Activated naive CD4-positive, alpha-beta T cell treated with anti-CD3 and anti-CD28 coated beads for 36 hours (primary cell): Measurements from ENCODE around the gene LRRC66. TPM values are rescaled to one million over a fixed set of nuclear protein-coding genes. Genes with fewer than 3 reads are reported as not detected.

Experiments used
- CTCF ChIA-PET: fragments of 350-600 bp; sonication (Branson Sonifier 250); formaldehyde crosslinking; loops from one replicate; lab custom pipeline; 2021; ENCODE audit warnings: antibody characterized with exemption; lab: Charles Lee
- DNase-seq: peaks from one replicate; pipeline ENCODE4 v3.0.0-alpha.2; 2020
- H3K27ac Mint-ChIP-seq: one replicate; pipeline ENCODE4 v1.8.0; 2021; ENCODE audit warnings: mild to moderate bottlenecking, mixed read lengths
- H3K27me3 Mint-ChIP-seq: one replicate; pipeline ENCODE4 v1.8.0; 2021; ENCODE audit warnings: low read depth, mixed read lengths
- H3K36me3 Mint-ChIP-seq: one replicate; pipeline ENCODE4 v1.8.0; 2021; ENCODE audit warnings: low read depth, mixed read lengths
- H3K4me1 Mint-ChIP-seq: one replicate; pipeline ENCODE4 v1.8.0; 2021; ENCODE audit warnings: low read depth, mixed read lengths
- H3K4me3 Mint-ChIP-seq: one replicate; pipeline ENCODE4 v1.8.0; 2021; ENCODE audit warnings: mild to moderate bottlenecking, moderate library complexity, mixed read lengths
- H3K9me3 Mint-ChIP-seq: one replicate; pipeline ENCODE4 v1.8.0; 2021; ENCODE audit warnings: mixed read lengths
- intact Hi-C: fragments of 100-400 bp; cut with micrococcal nuclease; formaldehyde crosslinking; loops from one replicate; pipeline ENCODE4 v1.15.1; 2023
- total RNA-seq, 2 experiments: library from RNA; stranded (reverse); gene quantifications; one replicate each; pipeline ENCODE4 v1.2.3, GENCODE V29; 2021

Gene LRRC66, protein sequence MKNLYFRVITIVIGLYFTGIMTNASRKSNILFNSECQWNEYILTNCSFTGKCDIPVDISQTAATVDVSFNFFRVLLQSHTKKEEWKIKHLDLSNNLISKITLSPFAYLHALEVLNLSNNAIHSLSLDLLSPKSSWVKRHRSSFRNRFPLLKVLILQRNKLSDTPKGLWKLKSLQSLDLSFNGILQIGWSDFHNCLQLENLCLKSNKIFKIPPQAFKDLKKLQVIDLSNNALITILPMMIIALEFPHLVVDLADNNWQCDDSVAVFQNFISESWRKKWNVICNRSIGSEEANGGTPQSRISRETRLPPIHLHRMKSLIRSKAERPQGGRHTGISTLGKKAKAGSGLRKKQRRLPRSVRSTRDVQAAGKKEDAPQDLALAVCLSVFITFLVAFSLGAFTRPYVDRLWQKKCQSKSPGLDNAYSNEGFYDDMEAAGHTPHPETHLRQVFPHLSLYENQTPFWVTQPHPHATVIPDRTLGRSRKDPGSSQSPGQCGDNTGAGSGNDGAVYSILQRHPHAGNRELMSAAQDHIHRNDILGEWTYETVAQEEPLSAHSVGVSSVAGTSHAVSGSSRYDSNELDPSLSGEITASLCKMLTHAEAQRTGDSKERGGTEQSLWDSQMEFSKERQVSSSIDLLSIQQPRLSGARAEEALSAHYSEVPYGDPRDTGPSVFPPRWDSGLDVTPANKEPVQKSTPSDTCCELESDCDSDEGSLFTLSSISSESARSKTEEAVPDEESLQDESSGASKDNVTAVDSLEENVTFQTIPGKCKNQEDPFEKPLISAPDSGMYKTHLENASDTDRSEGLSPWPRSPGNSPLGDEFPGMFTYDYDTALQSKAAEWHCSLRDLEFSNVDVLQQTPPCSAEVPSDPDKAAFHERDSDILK
- not detected for total RNA-seq

DNA sequence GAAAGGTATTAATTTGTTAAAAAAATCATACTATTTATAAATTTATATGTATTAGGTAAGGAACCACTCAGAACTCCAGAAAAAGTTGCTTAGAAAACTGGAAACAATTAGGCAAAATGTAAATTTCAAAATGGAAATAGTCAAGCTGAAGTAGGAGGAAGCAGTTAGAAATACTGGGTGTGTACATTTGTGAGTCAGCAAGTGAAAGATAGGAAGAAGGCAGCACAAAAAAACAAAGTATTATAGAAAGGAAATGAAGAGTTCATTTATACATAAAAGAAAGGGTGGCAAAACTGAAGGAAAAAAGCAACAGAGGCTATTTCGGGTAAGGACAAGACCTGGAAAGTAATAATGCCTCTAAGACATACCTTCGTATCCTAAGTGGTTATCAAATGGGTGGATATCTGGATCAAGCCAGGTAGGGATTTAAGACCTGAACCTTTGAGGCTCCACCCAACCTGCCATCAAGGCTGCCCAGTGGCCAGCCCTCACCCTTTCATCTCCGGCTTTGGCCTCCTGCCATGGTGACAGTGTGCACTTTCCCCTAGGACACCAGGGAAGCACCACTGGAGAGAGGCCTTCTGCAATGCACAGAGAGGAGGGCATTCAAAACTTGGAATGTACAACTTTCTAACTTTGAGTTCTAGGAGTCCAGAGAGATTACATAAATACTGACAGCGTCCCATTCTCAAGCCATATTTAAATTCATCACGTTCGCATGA lies at the start of gene LRRC66:
Gene LRRC66 (minus strand): TSS at position 428 of the 722 bp plus-strand sequence. CDS start 2,750 bp downstream, outside the sequence.
- no peak for DNase-seq
- CTCF ChIA-PET = interaction anchor here (0.6 kb wide), 1 partner anchor 103 kb away, joined by 3 read pairs; no protein-coding TSS in a partner anchor
- Mint-ChIP-seq H3K27me3 (no peaks in the 10 kb centered on the region), H3K4me3 (no peak within 1 kb of the TSS), H3K36me3 (peaks cover 3% of the 10 kb centered on the region), H3K27ac (no peak within 1 kb of the TSS), H3K9me3 (no peaks in the 10 kb centered on the region), H3K4me1 (no peaks in the 10 kb centered on the region)
- intact Hi-C loops = no loop called here

DNA sequence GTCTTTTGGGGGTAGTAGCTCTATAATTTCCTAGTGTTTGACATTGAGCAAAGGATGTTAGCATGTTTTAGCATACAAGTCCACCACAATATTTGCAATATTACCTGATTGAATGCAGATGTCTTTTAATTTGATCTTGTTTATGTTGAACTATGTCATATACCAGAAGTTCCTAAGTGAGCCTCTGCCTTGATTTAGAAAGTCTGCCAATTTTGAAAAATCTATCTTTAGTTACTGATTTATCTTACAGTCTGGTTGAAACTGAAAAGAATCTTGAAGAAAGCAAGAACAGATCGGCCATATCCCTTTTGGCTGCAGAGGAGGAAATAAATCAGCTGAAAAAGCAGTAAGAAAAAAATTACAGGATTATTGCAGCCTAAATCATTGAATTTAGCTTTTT lies 49.4 kb upstream of the LRRC66 start:
- H3K36me3 Mint-ChIP-seq = no peaks in the 10 kb centered on the region
- H3K27ac Mint-ChIP-seq = no peak overlapping the region
- H3K27me3 Mint-ChIP-seq = peaks cover 49% of the 10 kb centered on the region
- DNase-seq = no peak
- H3K4me1 Mint-ChIP-seq = no peaks in the 10 kb centered on the region
- H3K4me3 Mint-ChIP-seq = no peak overlapping the region
- no peaks in the 10 kb centered on the region for H3K9me3 Mint-ChIP-seq
- intact Hi-C loops = no loop called here
- CTCF ChIA-PET = no interaction called here

- intact Hi-C loops = no loop called here
- Mint-ChIP-seq H3K9me3 (no peaks in the 10 kb centered on the region), H3K27me3 (peaks cover 15% of the 10 kb centered on the region), H3K27ac (no peak overlapping the region), H3K4me3 (no peak overlapping the region), H3K4me1 (no peaks in the 10 kb centered on the region), H3K36me3 (no peaks in the 10 kb centered on the region)
- no peak for DNase-seq
- CTCF ChIA-PET = no interaction called here
Observed at GRCh38 chr4:52059372-52059771, 39.2 kb upstream of the LRRC66 start.

DNA sequence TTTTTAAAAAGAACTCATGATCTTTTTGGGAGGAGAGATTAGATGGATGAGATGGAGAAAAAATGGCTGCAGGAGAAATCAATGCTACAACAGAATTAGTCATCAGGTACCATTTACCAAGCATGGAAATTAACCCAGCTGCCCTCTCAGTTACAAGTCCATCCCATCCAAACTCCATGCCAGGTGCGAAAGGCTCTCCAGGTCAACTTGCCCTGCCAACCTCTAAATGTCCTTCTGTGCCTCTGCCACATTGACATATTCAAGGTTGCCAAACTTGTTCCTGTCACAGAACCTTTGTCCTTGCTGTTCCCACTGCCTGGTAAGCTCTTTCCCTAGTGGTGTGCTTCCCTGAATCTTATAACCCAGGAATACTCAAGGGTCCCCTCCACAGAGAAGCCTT lies 38.1 kb upstream of the LRRC66 start:
- H3K4me1 Mint-ChIP-seq = no peaks in the 10 kb centered on the region
- H3K9me3 Mint-ChIP-seq = no peaks in the 10 kb centered on the region
- DNase-seq = no peak
- H3K27ac Mint-ChIP-seq = no peak overlapping the region
- intact Hi-C loops = no loop called here
- no peaks in the 10 kb centered on the region for H3K36me3 Mint-ChIP-seq
- CTCF ChIA-PET = no interaction called here
- peaks cover 26% of the 10 kb centered on the region for H3K27me3 Mint-ChIP-seq
- no peak overlapping the region for H3K4me3 Mint-ChIP-seq

- CTCF ChIA-PET = no interaction called here
- intact Hi-C loops = no loop called here
- H3K36me3 Mint-ChIP-seq = no peaks in the 10 kb centered on the region
Observed at GRCh38 chr4:52057196-52057595, 37.0 kb upstream of the LRRC66 start.

DNA sequence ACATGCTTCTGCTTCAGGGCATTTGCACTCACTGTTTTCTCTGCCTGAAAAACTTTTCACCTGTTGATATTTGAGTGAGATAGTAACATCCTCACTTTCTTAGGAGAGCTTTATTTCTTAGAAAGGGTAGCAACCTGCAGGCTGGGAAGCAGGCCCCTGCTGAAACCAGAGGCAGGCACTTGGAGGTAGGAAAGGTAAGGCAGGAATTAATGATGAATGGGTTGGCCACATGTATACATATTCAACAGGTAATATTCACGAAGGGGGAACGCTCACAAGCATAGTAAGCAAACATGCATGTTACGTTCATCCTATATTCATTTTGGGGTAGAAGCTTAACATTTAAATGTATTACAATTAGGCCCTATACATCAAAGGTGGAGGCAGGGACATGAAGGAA lies 34.1 kb upstream of the LRRC66 start:
- Mint-ChIP-seq H3K27me3 (peaks cover 53% of the 10 kb centered on the region), H3K9me3 (no peaks in the 10 kb centered on the region), H3K36me3 (no peaks in the 10 kb centered on the region), H3K27ac (no peak overlapping the region), H3K4me3 (no peak overlapping the region), H3K4me1 (peaks cover 15% of the 10 kb centered on the region)
- DNase-seq = no peak
- intact Hi-C loops = no loop called here
- CTCF ChIA-PET = interaction anchor here (0.7 kb wide), 1 partner anchor 18 kb away, joined by 3 read pairs; no protein-coding TSS in a partner anchor

More at GRCh38 chr4:52057196-52057595, 37.0 kb upstream of the LRRC66 start:
- H3K4me3 Mint-ChIP-seq = no peak overlapping the region
- DNase-seq = no peak
- peaks cover 5% of the 10 kb centered on the region for H3K4me1 Mint-ChIP-seq
- H3K27ac Mint-ChIP-seq = no peak overlapping the region
- H3K9me3 Mint-ChIP-seq = no peaks in the 10 kb centered on the region
- peaks cover 37% of the 10 kb centered on the region for H3K27me3 Mint-ChIP-seq

DNA sequence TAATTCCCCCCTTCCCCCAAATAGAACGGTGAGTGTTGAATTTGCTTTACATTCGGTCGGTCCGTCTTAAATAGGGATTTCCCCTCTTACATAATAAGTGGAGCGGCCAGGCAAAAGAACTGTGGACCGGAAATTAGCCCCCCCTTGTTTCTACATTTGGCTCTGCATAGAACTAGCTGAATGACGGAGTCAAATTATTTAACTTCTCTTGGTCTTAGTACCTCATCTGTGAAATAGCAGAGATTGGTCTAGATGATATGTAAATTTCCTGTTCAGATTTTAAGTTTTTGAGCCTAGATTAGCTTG lies 32.3 kb upstream of the LRRC66 start:
- Mint-ChIP-seq H3K36me3 (no peaks in the 10 kb centered on the region), H3K9me3 (no peaks in the 10 kb centered on the region), H3K27ac (no peak overlapping the region), H3K4me3 (peak overlapping the region; percentile 32), H3K4me1 (peaks cover 15% of the 10 kb centered on the region), H3K27me3 (peaks cover 64% of the 10 kb centered on the region)
- no peak for DNase-seq
- intact Hi-C loops = no loop called here
- CTCF ChIA-PET = interaction anchor here (0.7 kb wide), 1 partner anchor 1023 kb away, joined by 4 read pairs; no protein-coding TSS in a partner anchor

DNA sequence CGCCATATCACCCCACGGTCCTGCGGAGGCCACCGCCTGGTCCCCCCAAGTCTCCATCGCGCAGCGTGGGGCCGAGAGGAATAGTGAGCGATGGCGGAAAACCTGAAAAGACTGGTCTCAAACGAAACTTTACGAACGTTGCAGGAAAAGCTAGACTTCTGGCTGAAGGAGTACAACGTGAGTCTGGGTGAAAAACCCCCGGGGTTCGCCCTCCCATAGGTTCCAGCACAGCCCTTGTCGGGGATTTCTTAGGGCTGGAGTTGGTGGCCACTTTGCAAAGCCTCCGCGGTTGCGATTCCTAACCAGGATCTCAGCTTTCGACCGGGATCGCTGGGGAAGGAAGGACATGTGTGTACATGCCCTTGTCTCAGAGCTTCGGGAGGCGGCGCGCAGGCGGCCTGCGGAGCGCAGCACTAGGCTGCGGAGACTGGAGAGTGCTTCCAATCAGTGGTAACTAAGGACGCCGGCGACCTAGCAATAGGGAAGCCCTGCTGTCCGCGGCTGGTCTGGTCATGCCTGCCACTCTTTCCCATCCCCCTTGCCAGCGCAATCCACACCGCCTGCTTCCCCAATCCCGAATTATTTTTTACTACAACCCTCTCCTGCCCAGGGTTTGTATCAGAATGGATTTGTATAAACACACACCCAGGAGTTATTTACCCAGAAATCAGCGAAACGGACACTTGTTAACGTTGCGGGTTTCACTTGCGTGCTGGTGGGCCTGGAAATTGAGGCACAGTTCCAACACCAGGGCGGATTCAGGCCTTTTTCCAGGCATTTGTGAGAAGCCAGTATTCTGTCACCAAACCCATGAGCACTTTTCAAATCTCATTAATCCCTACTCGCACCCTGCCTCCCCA lies 31.7 kb upstream of the LRRC66 start:
- DNase-seq = peak; percentile 16
- CTCF ChIA-PET = interaction anchor here (0.7 kb wide), 1 partner anchor 1023 kb away, joined by 4 read pairs; no protein-coding TSS in a partner anchor
- Mint-ChIP-seq H3K9me3 (no peaks in the 10 kb centered on the region), H3K27me3 (peaks cover 68% of the 10 kb centered on the region), H3K4me1 (peaks cover 15% of the 10 kb centered on the region), H3K27ac (no peak overlapping the region), H3K4me3 (peak overlapping the region; percentile 61), H3K36me3 (no peaks in the 10 kb centered on the region)
- intact Hi-C loops = no loop called here

- peaks cover 70% of the 10 kb centered on the region for H3K27me3 Mint-ChIP-seq
- peaks cover 15% of the 10 kb centered on the region for H3K4me1 Mint-ChIP-seq
- H3K4me3 Mint-ChIP-seq = peak within 1 kb of the TSS; percentile 61
- no peaks in the 10 kb centered on the region for H3K9me3 Mint-ChIP-seq
- DNase-seq = peak; percentile 4
- CTCF ChIA-PET = interaction anchor here (0.7 kb wide), 1 partner anchor 21 kb away, joined by 3 read pairs; no protein-coding TSS in a partner anchor
- intact Hi-C loops = no loop called here
- no peak within 1 kb of the TSS for H3K27ac Mint-ChIP-seq
- H3K36me3 Mint-ChIP-seq = no peaks in the 10 kb centered on the region
Observed at GRCh38 chr4:52051213-52051614, 31.1 kb upstream of the LRRC66 start, which contains the start of gene SPATA18. Gene SPATA18, plus strand, starts transcription at chr4:52051304. Its CDS starts 401 bp downstream, at chr4:52051705.

GRCh38 chr4:52049266-52049665 lies 29.1 kb upstream of the LRRC66 start:
- H3K4me1 Mint-ChIP-seq = peaks cover 15% of the 10 kb centered on the region
- no peak overlapping the region for H3K4me3 Mint-ChIP-seq
- no peaks in the 10 kb centered on the region for H3K9me3 Mint-ChIP-seq
- H3K27ac Mint-ChIP-seq = no peak overlapping the region
- no peak for DNase-seq
- CTCF ChIA-PET = no interaction called here
- intact Hi-C loops = no loop called here
- peaks cover 76% of the 10 kb centered on the region for H3K27me3 Mint-ChIP-seq
- H3K36me3 Mint-ChIP-seq = no peaks in the 10 kb centered on the region

GRCh38 chr4:52045028-52045427 lies 24.9 kb upstream of the LRRC66 start:
- CTCF ChIA-PET = no interaction called here
- Mint-ChIP-seq H3K9me3 (no peaks in the 10 kb centered on the region), H3K27ac (no peak overlapping the region), H3K27me3 (peaks cover 49% of the 10 kb centered on the region), H3K4me3 (no peak overlapping the region), H3K36me3 (no peaks in the 10 kb centered on the region), H3K4me1 (no peaks in the 10 kb centered on the region)
- intact Hi-C loops = no loop called here
- no peak for DNase-seq
